ENCODE results near the gene METTL15.
"Not testable (repeated sequence)": the region's sequence is repeated elsewhere in the genome, so short reads cannot be mapped to it uniquely, and the experiment has no call there.

Gene METTL15

GRCh38 chr11:28107750-28108618 is at the start of gene METTL15, which contains the start of gene KIF18A:
Gene METTL15 (plus strand): TSS chr11:28108388. CDS start chr11:28113335, 4,947 bp downstream.
Gene KIF18A (minus strand): TSS chr11:28108156. CDS start chr11:28097947, 10,209 bp downstream.
- peak; percentile 99 for DNase-seq (ENCODE audit: low spot score)

GRCh38 chr11:28071305-28071704 is 36.9 kb upstream of the METTL15 start:
- DNase-seq (ENCODE audit: low spot score) = no peak

GRCh38 chr11:28072321-28072720 is 35.9 kb upstream of the METTL15 start:
- DNase-seq (ENCODE audit: low spot score) = no peak

GRCh38 chr11:28077521-28077920 is 30.7 kb upstream of the METTL15 start:
- DNase-seq (ENCODE audit: low spot score) = no peak

- no peak for DNase-seq (ENCODE audit: low spot score)
Observed at GRCh38 chr11:28083118-28083517, 25.1 kb upstream of the METTL15 start.

- no peak for DNase-seq (ENCODE audit: low spot score)
Observed at GRCh38 chr11:28086569-28086968, 21.6 kb upstream of the METTL15 start.

GRCh38 chr11:28087192-28087591 is 21.0 kb upstream of the METTL15 start:
- not testable (repeated sequence) for DNase-seq (ENCODE audit: low spot score)

GRCh38 chr11:28087693-28088092 is 20.5 kb upstream of the METTL15 start:
- DNase-seq (ENCODE audit: low spot score) = not testable (repeated sequence)

- no peak for DNase-seq (ENCODE audit: low spot score)
Observed at GRCh38 chr11:28089378-28089777, 18.8 kb upstream of the METTL15 start.

- DNase-seq (ENCODE audit: low spot score) = no peak
Observed at GRCh38 chr11:28090052-28090749, 18.0 kb upstream of the METTL15 start.

- DNase-seq (ENCODE audit: low spot score) = no peak
Observed at GRCh38 chr11:28092786-28093185, 15.4 kb upstream of the METTL15 start.

GRCh38 chr11:28098257-28098656 is 9.9 kb upstream of the METTL15 start:
- no peak for DNase-seq (ENCODE audit: low spot score)

GRCh38 chr11:28099715-28100114 is 8.5 kb upstream of the METTL15 start:
- DNase-seq (ENCODE audit: low spot score) = no peak

GRCh38 chr11:28100665-28101064 is 7.5 kb upstream of the METTL15 start:
- no peak for DNase-seq (ENCODE audit: low spot score)

- not testable (repeated sequence) for DNase-seq (ENCODE audit: low spot score)
Observed at GRCh38 chr11:28102300-28102699, 5.9 kb upstream of the METTL15 start.

GRCh38 chr11:28104425-28104824 is 3.8 kb upstream of the METTL15 start:
- no peak for DNase-seq (ENCODE audit: low spot score)

GRCh38 chr11:28104984-28105383 is 3.2 kb upstream of the METTL15 start:
- DNase-seq (ENCODE audit: low spot score) = no peak

GRCh38 chr11:28105869-28106268 is 2.3 kb upstream of the METTL15 start:
- DNase-seq (ENCODE audit: low spot score) = no peak

GRCh38 chr11:28106353-28107043 is 1.7 kb upstream of the METTL15 start:
- no peak for DNase-seq (ENCODE audit: low spot score)

GRCh38 chr11:28107191-28107749 is 918 bp upstream of the METTL15 start:
- DNase-seq (ENCODE audit: low spot score) = peak; percentile 18

- DNase-seq (ENCODE audit: low spot score) = no peak
Observed at GRCh38 chr11:28108958-28109357, 770 bp downstream of the METTL15 start.

Measured in activated CD4-positive, alpha-beta T cell treated with anti-CD3 and anti-CD28 coated beads, Interleukin-2, Interleukin-4, amounts not matched to agents 100 ng/mL and 50 ng/mL, durations not matched to agents 16 hours and 8 hours (primary cell).